ENCODE data around the gene PLA2G2D. TPM values are rescaled to one million over a fixed set of nuclear protein-coding genes. Genes with fewer than 3 reads are reported as not detected.

Gene PLA2G2D
- total RNA-seq, 2 donors from 2014 or later: not detected

- H3K36me3 ChIP-seq: no peaks in the 10 kb centered on the region
- no peaks in the 10 kb centered on the region for H3K9me3 ChIP-seq
- ATAC-seq (ENCODE audit: insufficient number of reproducible peaks, low FRiP score, low read depth) (no peak), DNase-seq (ENCODE audit: low spot score) (no peak)
- H3K27ac ChIP-seq: no peak overlapping the region
- H3K27me3 ChIP-seq (replicated peaks; ENCODE audit: insufficient read depth): no peaks in the 10 kb centered on the region
- no peaks in the 10 kb centered on the region for H3K4me1 ChIP-seq (ENCODE audit: control insufficient read depth in 1 of 2, low read depth in 2 of 2)
- TF ChIP-seq CTCF (IDR thresholded peaks at IDR 0.05): no peak
- no peak overlapping the region for H3K4me3 ChIP-seq
Observed at GRCh38 chr1:20079661-20080305, 39.6 kb downstream of the PLA2G2D start.

- H3K4me3 ChIP-seq: no peak overlapping the region
- ATAC-seq (ENCODE audit: insufficient number of reproducible peaks, low FRiP score, low read depth) (no peak), DNase-seq (ENCODE audit: low spot score) (no peak)
- peaks cover 0 to 7% of the 10 kb centered on the region in 2 donors for H3K4me1 ChIP-seq (ENCODE audit: control insufficient read depth in 1 of 2, low read depth in 2 of 2)
- no peak for TF ChIP-seq CTCF (IDR thresholded peaks at IDR 0.05)
- H3K27ac ChIP-seq: no peak overlapping the region
- no peaks in the 10 kb centered on the region for H3K9me3 ChIP-seq
- H3K27me3 ChIP-seq (replicated peaks; ENCODE audit: insufficient read depth): no peaks in the 10 kb centered on the region
- H3K36me3 ChIP-seq: no peaks in the 10 kb centered on the region
Observed at GRCh38 chr1:20078711-20079110, 40.6 kb downstream of the PLA2G2D start.

GRCh38 chr1:20078171-20078651 lies 41.1 kb downstream of the PLA2G2D start:
- H3K4me3 ChIP-seq: no peak overlapping the region
- no peaks in the 10 kb centered on the region for H3K36me3 ChIP-seq
- DNase-seq (ENCODE audit: low spot score) (no peak), ATAC-seq (ENCODE audit: insufficient number of reproducible peaks, low FRiP score, low read depth) (no peak)
- TF ChIP-seq CTCF (IDR thresholded peaks at IDR 0.05): no peak
- peaks cover 0 to 10% of the 10 kb centered on the region in 2 donors for H3K4me1 ChIP-seq (ENCODE audit: control insufficient read depth in 1 of 2, low read depth in 2 of 2)
- no peaks in the 10 kb centered on the region for H3K9me3 ChIP-seq
- H3K27ac ChIP-seq: no peak overlapping the region
- no peaks in the 10 kb centered on the region for H3K27me3 ChIP-seq (replicated peaks; ENCODE audit: insufficient read depth)

- Histone ChIP-seq H3K27ac (no peak overlapping the region), H3K36me3 (no peaks in the 10 kb centered on the region), H3K9me3 (no peaks in the 10 kb centered on the region), H3K4me3 (no peak overlapping the region), H3K27me3 (replicated peaks; ENCODE audit: insufficient read depth) (no peaks in the 10 kb centered on the region), H3K4me1 (ENCODE audit: control insufficient read depth in 1 of 2, low read depth in 2 of 2) (peaks cover 0 to 14% of the 10 kb centered on the region in 2 donors)
- no peak for TF ChIP-seq CTCF (IDR thresholded peaks at IDR 0.05)
- DNase-seq (ENCODE audit: low spot score) (no peak), ATAC-seq (ENCODE audit: insufficient number of reproducible peaks, low FRiP score, low read depth) (no peak)
Observed at GRCh38 chr1:20076710-20077461, 42.5 kb downstream of the PLA2G2D start.

GRCh38 chr1:20076223-20076622 lies 43.1 kb downstream of the PLA2G2D start:
- Histone ChIP-seq H3K27me3 (replicated peaks; ENCODE audit: insufficient read depth) (no peaks in the 10 kb centered on the region), H3K9me3 (no peaks in the 10 kb centered on the region), H3K36me3 (no peaks in the 10 kb centered on the region), H3K27ac (no peak overlapping the region), H3K4me1 (ENCODE audit: control insufficient read depth in 1 of 2, low read depth in 2 of 2) (peaks cover 0 to 20% of the 10 kb centered on the region in 2 donors), H3K4me3 (no peak overlapping the region)
- TF ChIP-seq CTCF (IDR thresholded peaks at IDR 0.05): no peak
- DNase-seq (ENCODE audit: low spot score) (no peak), ATAC-seq (ENCODE audit: insufficient number of reproducible peaks, low FRiP score, low read depth) (no peak)

Data from thoracic aorta (tissue), 2 donors.